PFSK-1 (cell line): ENCODE results near the gene APCS.

Experiments used
- FOXP2 ChIP-seq: optimal IDR thresholded peaks from 2 replicates; pipeline ENCODE3; 2011; ENCODE audit warnings: borderline replicate concordance, control low read depth, inconsistent platforms; ENCODE audit not compliant: insufficient read depth; ENCODE audit errors: extremely low read length, extremely low read depth
- SIN3A ChIP-seq: IDR thresholded peaks from 2 replicates; pipeline ENCODE4 v1.6.1; 2012; ENCODE audit warnings: mild to moderate bottlenecking, low read length, moderate library complexity, borderline replicate concordance; ENCODE audit not compliant: insufficient read depth
- TAF1 ChIP-seq: IDR thresholded peaks from 2 replicates; pipeline ENCODE4 v1.6.1; 2012; ENCODE audit warnings: low read length, control low read depth, borderline replicate concordance; ENCODE audit not compliant: insufficient read depth

GRCh38 chr1:159577446-159577845 is 10.2 kb upstream of the APCS start:
- TF ChIP-seq TAF1 = no peak
- TF ChIP-seq FOXP2 = no peak
- no peak for TF ChIP-seq SIN3A
